ENCODE measurements around the gene LKAAEAR1. TPM values are rescaled to one million over a fixed set of nuclear protein-coding genes. Genes with fewer than 3 reads are reported as not detected.

Gene LKAAEAR1
- total and polyA plus RNA-seq, 2 of the 13 experiments (the other 11 are each of a cell fraction or from before 2014, with no cell fraction given) = not detected

DNA sequence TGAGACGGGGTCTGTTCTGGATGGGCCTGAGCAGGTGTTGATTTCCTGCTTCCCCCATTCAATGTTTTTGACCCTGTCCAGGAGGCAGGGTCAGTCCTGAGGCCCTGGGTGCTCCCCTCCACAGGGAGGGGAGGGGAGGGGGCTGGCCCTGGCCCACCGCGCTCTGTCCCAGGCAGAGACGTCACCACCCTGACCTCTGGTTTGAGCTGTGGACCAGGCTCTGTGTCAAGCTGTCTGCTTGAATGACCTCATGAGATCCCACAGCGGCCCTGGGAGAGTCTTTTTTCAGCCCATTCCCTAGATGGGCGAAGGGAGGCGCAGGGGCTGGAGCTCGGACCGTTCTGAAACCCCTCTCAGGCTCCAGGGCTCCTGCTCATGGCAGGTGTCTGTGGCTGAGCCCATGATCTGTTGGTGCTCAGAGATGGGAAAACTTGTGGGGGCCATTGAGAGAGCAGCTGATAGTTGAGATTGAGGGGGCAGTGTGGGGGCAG, 8.9 kb upstream of the LKAAEAR1 start (continued):
- TF ChIP-seq, protein P1, sequence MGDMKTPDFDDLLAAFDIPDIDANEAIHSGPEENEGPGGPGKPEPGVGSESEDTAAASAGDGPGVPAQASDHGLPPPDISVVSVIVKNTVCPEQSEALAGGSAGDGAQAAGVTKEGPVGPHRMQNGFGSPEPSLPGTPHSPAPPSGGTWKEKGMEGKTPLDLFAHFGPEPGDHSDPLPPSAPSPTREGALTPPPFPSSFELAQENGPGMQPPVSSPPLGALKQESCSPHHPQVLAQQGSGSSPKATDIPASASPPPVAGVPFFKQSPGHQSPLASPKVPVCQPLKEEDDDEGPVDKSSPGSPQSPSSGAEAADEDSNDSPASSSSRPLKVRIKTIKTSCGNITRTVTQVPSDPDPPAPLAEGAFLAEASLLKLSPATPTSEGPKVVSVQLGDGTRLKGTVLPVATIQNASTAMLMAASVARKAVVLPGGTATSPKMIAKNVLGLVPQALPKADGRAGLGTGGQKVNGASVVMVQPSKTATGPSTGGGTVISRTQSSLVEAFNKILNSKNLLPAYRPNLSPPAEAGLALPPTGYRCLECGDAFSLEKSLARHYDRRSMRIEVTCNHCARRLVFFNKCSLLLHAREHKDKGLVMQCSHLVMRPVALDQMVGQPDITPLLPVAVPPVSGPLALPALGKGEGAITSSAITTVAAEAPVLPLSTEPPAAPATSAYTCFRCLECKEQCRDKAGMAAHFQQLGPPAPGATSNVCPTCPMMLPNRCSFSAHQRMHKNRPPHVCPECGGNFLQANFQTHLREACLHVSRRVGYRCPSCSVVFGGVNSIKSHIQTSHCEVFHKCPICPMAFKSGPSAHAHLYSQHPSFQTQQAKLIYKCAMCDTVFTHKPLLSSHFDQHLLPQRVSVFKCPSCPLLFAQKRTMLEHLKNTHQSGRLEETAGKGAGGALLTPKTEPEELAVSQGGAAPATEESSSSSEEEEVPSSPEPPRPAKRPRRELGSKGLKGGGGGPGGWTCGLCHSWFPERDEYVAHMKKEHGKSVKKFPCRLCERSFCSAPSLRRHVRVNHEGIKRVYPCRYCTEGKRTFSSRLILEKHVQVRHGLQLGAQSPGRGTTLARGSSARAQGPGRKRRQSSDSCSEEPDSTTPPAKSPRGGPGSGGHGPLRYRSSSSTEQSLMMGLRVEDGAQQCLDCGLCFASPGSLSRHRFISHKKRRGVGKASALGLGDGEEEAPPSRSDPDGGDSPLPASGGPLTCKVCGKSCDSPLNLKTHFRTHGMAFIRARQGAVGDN (CRISPR knock-in tag; IDR thresholded peaks at IDR 0.05) = peak; percentile 36
- 0 out of 2 replicates have a peak, but pooled peaks have one; percentile 37 for TF ChIP-seq SIN3B (IDR thresholded peaks at IDR 0.05; ENCODE audit: low read length)
- TF ChIP-seq KDM1A (CRISPR knock-in tag; IDR thresholded peaks at IDR 0.05) = 0 out of 2 replicates have a peak, but pooled peaks have one; percentile 36
- peak; percentile 31; the same call in 1 of the 2 replicates for TF ChIP-seq TBX2 (CRISPR knock-in tag; IDR thresholded peaks at IDR 0.05; ENCODE audit: borderline replicate concordance)
- TF ChIP-seq KLF12 (CRISPR knock-in tag; IDR thresholded peaks at IDR 0.05; ENCODE audit: borderline replicate concordance) = no peak
- peak; percentile 59; the same call in 1 of the 2 replicates for TF ChIP-seq ZBTB7B (CRISPR knock-in tag; IDR thresholded peaks at IDR 0.05)
- TF ChIP-seq, protein P2, sequence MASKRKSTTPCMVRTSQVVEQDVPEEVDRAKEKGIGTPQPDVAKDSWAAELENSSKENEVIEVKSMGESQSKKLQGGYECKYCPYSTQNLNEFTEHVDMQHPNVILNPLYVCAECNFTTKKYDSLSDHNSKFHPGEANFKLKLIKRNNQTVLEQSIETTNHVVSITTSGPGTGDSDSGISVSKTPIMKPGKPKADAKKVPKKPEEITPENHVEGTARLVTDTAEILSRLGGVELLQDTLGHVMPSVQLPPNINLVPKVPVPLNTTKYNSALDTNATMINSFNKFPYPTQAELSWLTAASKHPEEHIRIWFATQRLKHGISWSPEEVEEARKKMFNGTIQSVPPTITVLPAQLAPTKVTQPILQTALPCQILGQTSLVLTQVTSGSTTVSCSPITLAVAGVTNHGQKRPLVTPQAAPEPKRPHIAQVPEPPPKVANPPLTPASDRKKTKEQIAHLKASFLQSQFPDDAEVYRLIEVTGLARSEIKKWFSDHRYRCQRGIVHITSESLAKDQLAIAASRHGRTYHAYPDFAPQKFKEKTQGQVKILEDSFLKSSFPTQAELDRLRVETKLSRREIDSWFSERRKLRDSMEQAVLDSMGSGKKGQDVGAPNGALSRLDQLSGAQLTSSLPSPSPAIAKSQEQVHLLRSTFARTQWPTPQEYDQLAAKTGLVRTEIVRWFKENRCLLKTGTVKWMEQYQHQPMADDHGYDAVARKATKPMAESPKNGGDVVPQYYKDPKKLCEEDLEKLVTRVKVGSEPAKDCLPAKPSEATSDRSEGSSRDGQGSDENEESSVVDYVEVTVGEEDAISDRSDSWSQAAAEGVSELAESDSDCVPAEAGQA (IDR thresholded peaks at IDR 0.05; ENCODE audit: low read depth) = no peak
- TF ChIP-seq, protein P2 (CRISPR knock-in tag; IDR thresholded peaks at IDR 0.05; ENCODE audit: borderline replicate concordance) = 0 out of 2 replicates have a peak, but pooled peaks have one; percentile 34
- TF ChIP-seq PAWR (CRISPR knock-in tag; IDR thresholded peaks at IDR 0.05; ENCODE audit: borderline replicate concordance) = no peak
- no peak for TF ChIP-seq TBL1XR1 (IDR thresholded peaks at IDR 0.05; ENCODE audit: borderline replicate concordance, low read length, partially characterized antibody)
- no peak for TF ChIP-seq ZNF75D (CRISPR knock-in tag; IDR thresholded peaks at IDR 0.05; ENCODE audit: borderline replicate concordance)
- TF ChIP-seq JUN (CRISPR knock-in tag; IDR thresholded peaks at IDR 0.05) = 0 out of 2 replicates have a peak, but pooled peaks have one; percentile 13
- TF ChIP-seq XRCC5 (optimal IDR thresholded peaks at IDR 0.05; ENCODE audit: low read length) = peak; percentile 83
- peak; percentile 35; the same call in 1 of the 2 replicates for TF ChIP-seq CREB1 (IDR thresholded peaks at IDR 0.05)
- TF ChIP-seq CREB1 (CRISPR knock-in tag; IDR thresholded peaks at IDR 0.05) = no peak
- no peak for TF ChIP-seq ZKSCAN1 (IDR thresholded peaks at IDR 0.05; ENCODE audit: low read length)
- peak; percentile 34; the same call in 1 of the 2 replicates for TF ChIP-seq RAD21 (CRISPR knock-in tag; IDR thresholded peaks at IDR 0.05)
- TF ChIP-seq ZNF263 (CRISPR knock-in tag; IDR thresholded peaks at IDR 0.05) = peak; percentile 59
- TF ChIP-seq ZNF460 (CRISPR knock-in tag; IDR thresholded peaks at IDR 0.05; ENCODE audit: borderline replicate concordance) = no peak
- TF ChIP-seq, protein P3, sequence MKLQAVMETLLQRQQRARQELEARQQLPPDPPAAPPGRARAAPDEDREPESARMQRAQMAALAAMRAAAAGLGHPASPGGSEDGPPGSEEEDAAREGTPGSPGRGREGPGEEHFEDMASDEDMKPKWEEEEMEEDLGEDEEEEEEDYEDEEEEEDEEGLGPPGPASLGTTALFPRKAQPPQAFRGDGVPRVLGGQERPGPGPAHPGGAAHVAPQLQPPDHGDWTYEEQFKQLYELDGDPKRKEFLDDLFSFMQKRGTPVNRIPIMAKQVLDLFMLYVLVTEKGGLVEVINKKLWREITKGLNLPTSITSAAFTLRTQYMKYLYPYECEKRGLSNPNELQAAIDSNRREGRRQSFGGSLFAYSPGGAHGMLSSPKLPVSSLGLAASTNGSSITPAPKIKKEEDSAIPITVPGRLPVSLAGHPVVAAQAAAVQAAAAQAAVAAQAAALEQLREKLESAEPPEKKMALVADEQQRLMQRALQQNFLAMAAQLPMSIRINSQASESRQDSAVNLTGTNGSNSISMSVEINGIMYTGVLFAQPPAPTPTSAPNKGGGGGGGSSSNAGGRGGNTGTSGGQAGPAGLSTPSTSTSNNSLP (IDR thresholded peaks at IDR 0.05; ENCODE audit: low read depth, low read length) = no peak

Data from HepG2 (cell line).